GM18511 (cell line): ENCODE data around the gene ZNF26.

Experiments
- ATAC-seq: cut with Tn5 transposase; IDR thresholded peaks from one replicate; pipeline ENCODE4 v1.9.1; 2021; ENCODE audit warnings: mild to moderate bottlenecking, moderate library complexity; ENCODE audit not compliant: unreplicated experiment

The ZNF26 gene

DNA sequence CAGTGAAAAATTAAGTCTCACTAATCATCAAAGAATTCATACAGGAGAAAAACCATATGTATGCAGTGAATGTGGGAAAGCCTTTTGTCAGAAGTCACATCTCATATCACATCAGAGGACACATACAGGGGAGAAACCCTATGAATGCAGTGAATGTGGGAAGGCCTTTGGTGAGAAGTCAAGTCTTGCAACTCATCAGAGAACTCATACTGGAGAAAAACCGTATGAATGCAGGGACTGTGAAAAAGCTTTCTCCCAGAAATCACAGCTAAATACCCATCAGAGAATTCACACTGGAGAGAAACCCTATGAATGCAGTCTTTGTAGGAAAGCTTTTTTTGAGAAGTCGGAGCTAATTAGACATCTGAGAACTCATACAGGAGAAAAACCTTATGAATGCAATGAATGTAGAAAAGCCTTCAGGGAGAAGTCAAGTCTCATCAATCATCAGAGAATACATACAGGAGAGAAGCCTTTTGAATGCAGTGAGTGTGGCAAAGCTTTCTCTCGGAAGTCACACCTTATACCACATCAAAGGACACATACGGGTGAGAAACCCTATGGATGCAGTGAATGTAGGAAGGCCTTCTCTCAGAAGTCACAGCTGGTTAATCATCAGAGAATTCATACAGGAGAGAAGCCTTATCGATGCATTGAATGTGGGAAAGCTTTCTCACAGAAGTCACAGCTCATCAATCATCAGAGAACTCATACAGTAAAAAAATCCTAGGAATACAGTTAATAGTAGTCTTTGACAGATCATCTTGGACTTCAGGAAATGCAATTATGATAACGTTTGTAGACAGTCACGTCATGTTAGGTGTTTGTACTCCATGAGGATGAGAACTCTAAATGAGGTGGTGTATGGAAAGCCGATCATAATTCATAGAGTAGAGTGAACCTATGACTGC lies 72.3 kb downstream of the ZNF26 start:
- ATAC-seq = no peak

- no peak for ATAC-seq
Observed at GRCh38 chr12:133061954-133062353, 75.8 kb downstream of the ZNF26 start.

DNA sequence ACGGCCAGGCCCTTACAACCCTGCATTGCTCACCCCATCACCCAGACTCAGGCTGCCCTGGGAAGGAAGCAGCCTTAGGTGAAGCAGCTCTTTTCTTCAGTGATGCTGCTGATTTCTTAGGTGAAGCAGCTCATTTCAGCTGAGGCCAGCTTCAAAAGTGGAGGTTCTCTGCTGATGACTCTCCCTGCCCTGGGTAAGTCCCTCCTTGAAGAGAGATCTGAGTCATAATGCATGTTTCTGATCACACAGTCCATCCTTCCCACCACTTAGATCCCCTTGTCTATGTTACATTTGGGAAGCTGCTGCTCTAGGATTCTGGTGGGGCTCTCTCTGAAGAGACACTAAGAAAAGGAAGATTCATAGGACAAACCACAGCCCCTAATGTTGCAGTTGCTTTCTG lies 77.4 kb downstream of the ZNF26 start:
- ATAC-seq = no peak

GRCh38 chr12:133073836-133074235 lies 87.7 kb downstream of the ZNF26 start:
- ATAC-seq = no peak
